Measurements from ENCODE around the gene TGFBR3. TPM values are rescaled to one million over a fixed set of nuclear protein-coding genes. Genes with fewer than 3 reads are reported as not detected.

TGFBR3 gene
- polyA plus RNA-seq, 3 donors = 15.2 to 71.2 (median 43.4) TPM

DNA sequence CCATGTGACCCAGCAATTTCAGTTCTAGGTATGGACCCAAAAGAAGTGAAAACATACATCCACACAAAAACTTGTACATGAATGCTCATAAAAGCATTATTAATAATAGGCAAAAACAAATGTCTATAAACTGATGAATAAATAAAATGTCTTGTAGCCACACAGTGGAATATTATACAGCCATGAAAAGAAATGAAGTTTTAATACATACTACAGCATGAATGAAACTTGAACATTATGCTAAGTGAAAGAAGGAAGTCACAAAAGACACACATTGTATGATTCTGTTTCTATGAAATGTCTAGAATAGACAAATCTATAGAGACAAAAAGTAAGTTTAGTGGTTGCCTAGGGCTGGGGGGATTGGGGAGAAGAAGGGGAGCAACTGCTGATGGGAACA is 255.1 kb downstream of the TGFBR3 start:
- no peak overlapping the region for H3K27ac ChIP-seq (ENCODE audit: low read depth, low read length)

Other genes starting within 250 kb of the TGFBR3 start
- gene BRDT, start 63.2 kb upstream of the TGFBR3 start, polyA plus RNA-seq = not detected
- gene EPHX4, start 143.8 kb upstream of the TGFBR3 start, polyA plus RNA-seq = under 1 TPM in 2 of 3 donors, not detected in 1; 0.06 to 0.24 TPM
- gene SETSIP, start 189.3 kb upstream of the TGFBR3 start, polyA plus RNA-seq = not detected
- gene BTBD8, start 194.2 kb upstream of the TGFBR3 start, polyA plus RNA-seq = 1 to 10 TPM in 2 of 3 donors, under 1 TPM in 1; 0.82 to 5.1 (median 1.3) TPM